ENCODE data around the gene CD247. TPM values are rescaled to one million over a fixed set of nuclear protein-coding genes. Genes with fewer than 3 reads are reported as not detected.

CD247 gene
- total and polyA plus RNA-seq, 10 donors, result 15.8 to 67.1 (median 33.1) TPM

- Histone ChIP-seq H3K9me3 (no peaks in the 10 kb centered on the region), H3K27ac (no peak overlapping the region), H3K4me1 (peaks cover 0 to 72% (median 6%) of the 10 kb centered on the region in 6 donors), H3K36me3 (no peaks in the 10 kb centered on the region), H3K4me3 (no peak overlapping the region), H3K27me3 (replicated peaks in 1 of 7) (peaks cover 0 to 16% (median 0%) of the 10 kb centered on the region in 7 donors)
- intact Hi-C loops (cut with DNase I; ENCODE audit: low total_unique reads), result no loop called here
- TF ChIP-seq POLR2A (IDR thresholded peaks at IDR 0.05) (no peak), POLR2AphosphoS5 (IDR thresholded peaks at IDR 0.05) (no peak)
- TF ChIP-seq, protein P1, sequence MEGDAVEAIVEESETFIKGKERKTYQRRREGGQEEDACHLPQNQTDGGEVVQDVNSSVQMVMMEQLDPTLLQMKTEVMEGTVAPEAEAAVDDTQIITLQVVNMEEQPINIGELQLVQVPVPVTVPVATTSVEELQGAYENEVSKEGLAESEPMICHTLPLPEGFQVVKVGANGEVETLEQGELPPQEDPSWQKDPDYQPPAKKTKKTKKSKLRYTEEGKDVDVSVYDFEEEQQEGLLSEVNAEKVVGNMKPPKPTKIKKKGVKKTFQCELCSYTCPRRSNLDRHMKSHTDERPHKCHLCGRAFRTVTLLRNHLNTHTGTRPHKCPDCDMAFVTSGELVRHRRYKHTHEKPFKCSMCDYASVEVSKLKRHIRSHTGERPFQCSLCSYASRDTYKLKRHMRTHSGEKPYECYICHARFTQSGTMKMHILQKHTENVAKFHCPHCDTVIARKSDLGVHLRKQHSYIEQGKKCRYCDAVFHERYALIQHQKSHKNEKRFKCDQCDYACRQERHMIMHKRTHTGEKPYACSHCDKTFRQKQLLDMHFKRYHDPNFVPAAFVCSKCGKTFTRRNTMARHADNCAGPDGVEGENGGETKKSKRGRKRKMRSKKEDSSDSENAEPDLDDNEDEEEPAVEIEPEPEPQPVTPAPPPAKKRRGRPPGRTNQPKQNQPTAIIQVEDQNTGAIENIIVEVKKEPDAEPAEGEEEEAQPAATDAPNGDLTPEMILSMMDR (IDR thresholded peaks at IDR 0.05 in 8 of 11, conservative IDR thresholded peaks at IDR 0.05 in 3 of 11), result no peak
- no peak for DNase-seq
- 78 to 88% (median 85%) methylated on average over 3 of the region's 3 CpGs for WGBS, 5 donors
These were observed 10.6 kb downstream of the CD247 start for GRCh38 chr1:167507719-167508118.

DNA sequence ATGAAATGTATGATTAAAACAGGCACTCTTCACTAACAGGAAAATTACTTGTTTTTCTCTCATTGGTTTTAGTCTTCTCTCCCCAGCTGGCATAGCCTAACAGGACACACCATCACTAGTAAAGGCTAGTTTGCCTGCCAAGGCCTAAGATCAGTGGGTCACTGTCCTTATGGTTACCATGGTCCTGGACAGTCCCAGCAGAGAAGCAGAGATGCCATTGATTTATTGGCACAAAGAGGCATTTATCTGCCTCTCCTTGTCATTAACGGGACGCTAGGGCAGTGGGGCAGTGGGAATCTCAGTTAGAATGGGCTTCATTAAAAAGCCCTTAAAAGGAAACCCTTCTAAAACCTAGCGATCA is 13.9 kb downstream of the CD247 start:
- no peaks in the 10 kb centered on the region for H3K36me3 ChIP-seq
- H3K4me1 ChIP-seq, result peaks cover 5 to 72% (median 27%) of the 10 kb centered on the region in 6 donors
- H3K27ac ChIP-seq, result no peak overlapping the region
- no peak for DNase-seq
- intact Hi-C loops (cut with DNase I; ENCODE audit: low total_unique reads), result no loop called here
- TF ChIP-seq POLR2A (IDR thresholded peaks at IDR 0.05), result no peak
- TF ChIP-seq, protein P1 (IDR thresholded peaks at IDR 0.05 in 8 of 11, conservative IDR thresholded peaks at IDR 0.05 in 3 of 11), result no peak
- no peak for TF ChIP-seq POLR2AphosphoS5 (IDR thresholded peaks at IDR 0.05)
- H3K9me3 ChIP-seq, result no peaks in the 10 kb centered on the region
- peaks cover 0 to 33% (median 0%) of the 10 kb centered on the region in 7 donors for H3K27me3 ChIP-seq (replicated peaks in 1 of 7)
- no peak overlapping the region for H3K4me3 ChIP-seq
- WGBS, 5 donors, result 78 to 89% (median 86%) methylated on average over 3 of the region's 3 CpGs

DNA sequence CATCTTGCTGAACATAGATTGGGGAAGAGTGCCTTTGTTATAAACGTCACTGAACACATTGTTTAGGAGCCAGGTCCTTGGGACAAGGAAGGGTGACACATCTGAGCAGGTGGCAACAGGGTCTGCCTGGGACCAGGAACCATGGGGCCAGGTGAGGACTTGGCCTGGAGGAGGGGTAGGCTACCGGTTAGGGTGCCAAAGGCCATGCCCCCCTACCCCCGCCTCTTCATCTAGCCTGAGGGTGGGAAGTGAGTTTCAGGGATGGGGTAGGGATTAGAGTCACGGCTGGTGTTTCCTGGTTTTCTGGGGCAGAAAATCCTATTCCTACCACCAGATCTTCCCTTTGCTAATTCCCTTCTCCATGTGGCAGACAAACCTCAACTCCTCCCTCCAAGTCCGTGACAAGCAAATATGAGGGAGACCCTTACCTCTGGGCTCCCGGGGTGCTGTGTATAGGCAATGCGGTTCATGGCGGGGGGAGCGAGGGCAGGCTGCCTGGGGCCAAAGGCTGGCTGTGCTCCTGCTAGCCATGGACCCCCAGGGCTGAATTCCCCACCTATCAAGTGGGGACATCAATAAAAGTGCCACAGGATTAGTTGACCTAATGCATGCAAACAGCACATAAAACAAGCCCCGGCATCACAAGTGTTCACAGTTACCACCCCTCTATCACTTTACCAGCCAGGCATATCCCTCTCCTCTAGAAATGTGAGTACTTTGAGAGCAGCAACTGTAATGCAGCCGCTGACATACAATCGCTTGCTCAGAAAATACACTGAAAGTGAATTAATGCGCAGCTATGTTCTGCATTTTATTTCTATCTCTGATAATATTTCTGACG is 14.5 kb downstream of the CD247 start:
- intact Hi-C loops (cut with DNase I; ENCODE audit: low total_unique reads), result no loop called here
- no peak overlapping the region for H3K4me3 ChIP-seq
- TF ChIP-seq POLR2AphosphoS5 (IDR thresholded peaks at IDR 0.05), result no peak
- TF ChIP-seq, protein P1 (IDR thresholded peaks at IDR 0.05 in 8 of 11, conservative IDR thresholded peaks at IDR 0.05 in 3 of 11), result no peak
- no peak for TF ChIP-seq POLR2A (IDR thresholded peaks at IDR 0.05)
- whole genome bisulfite sequencing, 5 donors, result 78 to 87% (median 83%) methylated on average over 14 of the region's 14 CpGs
- peaks cover 5 to 76% (median 33%) of the 10 kb centered on the region in 6 donors for H3K4me1 ChIP-seq
- no peaks in the 10 kb centered on the region for H3K36me3 ChIP-seq
- DNase-seq, result no peak
- H3K9me3 ChIP-seq, result no peaks in the 10 kb centered on the region
- H3K27me3 ChIP-seq (replicated peaks in 1 of 7), result peaks cover 0 to 33% (median 0%) of the 10 kb centered on the region in 7 donors
- no peak overlapping the region for H3K27ac ChIP-seq

GRCh38 chr1:167502719-167503462 is 15.4 kb downstream of the CD247 start:
- no peak for TF ChIP-seq POLR2AphosphoS5 (IDR thresholded peaks at IDR 0.05)
- TF ChIP-seq, protein P1 (IDR thresholded peaks at IDR 0.05 in 8 of 11, conservative IDR thresholded peaks at IDR 0.05 in 3 of 11), result no peak
- TF ChIP-seq POLR2A (IDR thresholded peaks at IDR 0.05), result no peak
- Histone ChIP-seq H3K4me1 (peaks cover 5 to 85% (median 38%) of the 10 kb centered on the region in 6 donors), H3K9me3 (no peaks in the 10 kb centered on the region), H3K27ac (no peak overlapping the region), H3K4me3 (no peak overlapping the region), H3K27me3 (replicated peaks in 1 of 7) (peaks cover 0 to 37% (median 0%) of the 10 kb centered on the region in 7 donors), H3K36me3 (no peaks in the 10 kb centered on the region)
- WGBS, 5 donors, result 55 to 69% (median 58%) methylated on average over 4 of the region's 4 CpGs
- intact Hi-C loops (cut with DNase I; ENCODE audit: low total_unique reads), result no loop called here
- no peak for DNase-seq
